Measurements from ENCODE around the gene ASMT.

Gene ASMT

GRCh38 chrX:1659664-1660461, 45.0 kb downstream of the ASMT start:
- no peak for DNase-seq (ENCODE audit: low spot score)
- TF ChIP-seq CTCF (IDR thresholded peaks at IDR 0.05; ENCODE audit: extremely low read depth, missing control alignments) = no peak

- no peak for TF ChIP-seq CTCF (IDR thresholded peaks at IDR 0.05; ENCODE audit: extremely low read depth, missing control alignments)
- DNase-seq (ENCODE audit: low spot score) = peak; percentile 89
These were observed 46.4 kb downstream of the ASMT start for GRCh38 chrX:1661048-1661921.

- DNase-seq (ENCODE audit: low spot score) = no peak
- TF ChIP-seq CTCF (IDR thresholded peaks at IDR 0.05; ENCODE audit: extremely low read depth, missing control alignments) = no peak
These were observed 47.0 kb downstream of the ASMT start for GRCh38 chrX:1661922-1662221.

- no peak for TF ChIP-seq CTCF (IDR thresholded peaks at IDR 0.05; ENCODE audit: extremely low read depth, missing control alignments)
- DNase-seq (ENCODE audit: low spot score) = no peak
These were observed 52.7 kb downstream of the ASMT start for GRCh38 chrX:1667566-1667965.

GRCh38 chrX:1673337-1673736, 58.5 kb downstream of the ASMT start:
- peak; percentile 25 for DNase-seq (ENCODE audit: low spot score)
- no peak for TF ChIP-seq CTCF (IDR thresholded peaks at IDR 0.05; ENCODE audit: extremely low read depth, missing control alignments)

- DNase-seq (ENCODE audit: low spot score) = no peak
- TF ChIP-seq CTCF (IDR thresholded peaks at IDR 0.05; ENCODE audit: extremely low read depth, missing control alignments) = no peak
These were observed 62.0 kb downstream of the ASMT start for GRCh38 chrX:1676866-1677265.

- no peak for TF ChIP-seq CTCF (IDR thresholded peaks at IDR 0.05; ENCODE audit: extremely low read depth, missing control alignments)
- DNase-seq (ENCODE audit: low spot score) = no peak
These were observed 64.4 kb downstream of the ASMT start for GRCh38 chrX:1679238-1679637.
